Activated CD8-positive, alpha-beta T cell treated with anti-CD3 and anti-CD28 coated beads, Interleukin-2, amount 10 ng/mL, durations not matched to agents 7 days and 5 days (primary cell): ENCODE measurements around the gene MAGEB16. TPM values are rescaled to one million over a fixed set of nuclear protein-coding genes. Genes with fewer than 3 reads are reported as not detected.

Experiments
- ATAC-seq: fragments of 150-1000 bp; cut with Tn5 transposase; one replicate; pipeline ENCODE4 v1.10.0; 2021; ENCODE audit warnings: moderate library complexity
- CTCF ChIA-PET: fragments of 350-600 bp; sonication (Branson Sonifier 250); formaldehyde crosslinking; loops from one replicate; lab custom pipeline; 2021; ENCODE audit warnings: antibody characterized with exemption; lab: Charles Lee
- POLR2A ChIA-PET: fragments of 350-600 bp; sonication (Branson Sonifier 250); formaldehyde crosslinking; loops from one replicate; lab custom pipeline; 2021; ENCODE audit warnings: antibody characterized with exemption; lab: Charles Lee
- DNase-seq: peaks from one replicate; pipeline ENCODE4 v3.0.0-alpha.2; 2020
- H3K27ac Mint-ChIP-seq: one replicate; pipeline ENCODE4 v1.8.0; 2021; ENCODE audit warnings: mild to moderate bottlenecking, mixed read lengths
- H3K27me3 Mint-ChIP-seq: one replicate; pipeline ENCODE4 v1.8.0; 2021; ENCODE audit warnings: low read depth, mixed read lengths
- H3K36me3 Mint-ChIP-seq: one replicate; pipeline ENCODE4 v1.8.0; 2021; ENCODE audit warnings: low read depth, mixed read lengths
- H3K4me1 Mint-ChIP-seq: one replicate; pipeline ENCODE4 v1.8.0; 2021; ENCODE audit warnings: low read depth, mixed read lengths
- H3K4me3 Mint-ChIP-seq: one replicate; pipeline ENCODE4 v1.8.0; 2021; ENCODE audit warnings: mild to moderate bottlenecking, mixed read lengths
- H3K9me3 Mint-ChIP-seq: one replicate; pipeline ENCODE4 v1.8.0; 2022; ENCODE audit warnings: mixed read lengths; ENCODE audit not compliant: insufficient read depth
- total RNA-seq, 2 experiments: library from RNA; stranded (reverse); gene quantifications; one replicate each; pipeline ENCODE4 v1.2.3, GENCODE V29; 2021

MAGEB16 gene
- not detected for total RNA-seq

DNA sequence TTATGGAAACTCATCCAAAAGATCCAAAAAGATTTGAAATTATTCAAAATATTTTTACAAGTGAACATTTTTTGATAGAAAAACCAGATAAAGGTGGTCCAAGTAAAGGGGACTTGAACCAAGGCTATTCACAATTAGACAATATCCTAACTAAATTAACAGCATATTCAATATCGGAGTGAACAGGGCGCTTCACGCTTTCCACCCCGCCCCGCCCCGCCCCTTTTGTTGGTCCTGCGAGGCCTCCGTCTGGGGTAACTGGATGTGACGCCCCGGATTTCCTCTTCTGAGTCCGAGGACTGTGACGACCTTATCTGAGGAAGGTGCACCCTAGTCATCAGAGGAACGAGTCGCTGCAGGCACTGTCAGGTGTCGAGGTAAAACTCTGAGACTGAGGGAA is at the start of gene MAGEB16:
MAGEB16 (plus strand) TSS at position 301 of the 400 bp plus-strand sequence. CDS start 3,855 bp downstream, outside the sequence.
- H3K4me3 Mint-ChIP-seq, result no peak within 1 kb of the TSS
- no peak for ATAC-seq
- ChIA-PET POLR2A (no interaction called here), CTCF (no interaction called here)
- no peak within 1 kb of the TSS for H3K27ac Mint-ChIP-seq
- DNase-seq, result no peak
- no peaks in the 10 kb centered on the region for H3K9me3 Mint-ChIP-seq
- H3K27me3 Mint-ChIP-seq, result no peaks in the 10 kb centered on the region
- no peaks in the 10 kb centered on the region for H3K36me3 Mint-ChIP-seq
- H3K4me1 Mint-ChIP-seq, result no peaks in the 10 kb centered on the region

DNA sequence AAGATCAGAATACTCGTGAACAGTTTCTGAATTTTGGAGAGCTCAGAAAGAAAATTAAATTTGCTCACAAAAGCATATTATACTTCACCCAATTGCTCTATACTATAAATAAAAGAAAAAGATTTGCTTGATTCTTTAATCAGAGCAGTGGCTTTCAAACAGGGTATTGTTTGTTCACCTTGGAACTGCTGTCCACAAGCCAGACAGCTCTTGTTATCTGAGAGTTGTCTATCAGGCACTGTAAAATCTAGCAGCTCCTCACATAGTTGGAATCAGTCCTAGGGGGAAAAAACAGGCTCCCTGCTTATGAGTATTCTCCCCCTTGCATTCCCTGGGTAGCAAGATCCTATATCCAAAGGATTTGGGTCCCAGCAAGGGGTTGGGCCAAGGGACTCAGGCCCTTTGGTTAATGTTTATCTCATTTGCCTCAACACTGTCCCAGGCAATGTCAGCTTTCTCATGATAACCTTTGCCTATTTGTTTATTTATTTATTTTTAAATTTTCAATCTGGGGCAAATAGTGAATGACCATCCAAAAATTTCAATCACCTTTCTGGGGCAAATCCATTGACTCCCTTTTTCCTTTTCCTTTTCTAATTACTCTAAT is 24.1 kb upstream of the MAGEB16 start:
- H3K36me3 Mint-ChIP-seq, result no peaks in the 10 kb centered on the region

DNA sequence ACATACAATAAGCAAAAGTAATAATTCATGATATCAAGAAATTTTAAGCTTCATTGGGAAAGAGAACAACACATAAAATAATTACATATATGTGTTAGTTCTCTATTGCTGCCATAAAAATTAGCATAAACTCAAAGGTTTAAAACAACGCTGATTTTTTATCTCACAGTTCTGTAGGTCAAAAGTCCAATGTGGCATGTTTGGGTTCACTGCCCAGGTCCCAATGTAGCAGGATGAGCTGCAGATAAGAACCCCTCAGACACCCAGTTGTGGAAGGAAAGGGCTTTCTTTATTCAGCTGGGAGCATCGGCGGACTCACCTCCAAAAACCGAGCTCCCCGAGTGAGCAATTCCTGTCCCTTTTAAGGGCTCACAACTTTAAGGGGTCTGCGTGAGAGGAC is 13.1 kb upstream of the MAGEB16 start:
- no peak overlapping the region for H3K27ac Mint-ChIP-seq
- no peaks in the 10 kb centered on the region for H3K9me3 Mint-ChIP-seq
- CTCF ChIA-PET, result no interaction called here
- ATAC-seq (no peak), DNase-seq (no peak)
- H3K27me3 Mint-ChIP-seq, result no peaks in the 10 kb centered on the region
- H3K36me3 Mint-ChIP-seq, result no peaks in the 10 kb centered on the region
- POLR2A ChIA-PET, result no interaction called here
- H3K4me3 Mint-ChIP-seq, result no peak overlapping the region
- no peaks in the 10 kb centered on the region for H3K4me1 Mint-ChIP-seq

More for the DNA sequence above, 24.1 kb upstream of the MAGEB16 start:
- H3K9me3 Mint-ChIP-seq, result no peaks in the 10 kb centered on the region
- H3K4me3 Mint-ChIP-seq, result no peak overlapping the region
- no peak overlapping the region for H3K27ac Mint-ChIP-seq
- no peak for ATAC-seq
- no peaks in the 10 kb centered on the region for H3K4me1 Mint-ChIP-seq
- ChIA-PET CTCF (no interaction called here), POLR2A (no interaction called here)
- DNase-seq, result no peak
- no peaks in the 10 kb centered on the region for H3K27me3 Mint-ChIP-seq

GRCh38 chrX:35786271-35786670 is 11.9 kb upstream of the MAGEB16 start:
- Mint-ChIP-seq H3K27ac (no peak overlapping the region), H3K4me1 (no peaks in the 10 kb centered on the region), H3K27me3 (no peaks in the 10 kb centered on the region), H3K4me3 (no peak overlapping the region), H3K36me3 (no peaks in the 10 kb centered on the region), H3K9me3 (no peaks in the 10 kb centered on the region)
- POLR2A ChIA-PET, result no interaction called here
- DNase-seq (no peak), ATAC-seq (no peak)
- CTCF ChIA-PET, result no interaction called here

DNA sequence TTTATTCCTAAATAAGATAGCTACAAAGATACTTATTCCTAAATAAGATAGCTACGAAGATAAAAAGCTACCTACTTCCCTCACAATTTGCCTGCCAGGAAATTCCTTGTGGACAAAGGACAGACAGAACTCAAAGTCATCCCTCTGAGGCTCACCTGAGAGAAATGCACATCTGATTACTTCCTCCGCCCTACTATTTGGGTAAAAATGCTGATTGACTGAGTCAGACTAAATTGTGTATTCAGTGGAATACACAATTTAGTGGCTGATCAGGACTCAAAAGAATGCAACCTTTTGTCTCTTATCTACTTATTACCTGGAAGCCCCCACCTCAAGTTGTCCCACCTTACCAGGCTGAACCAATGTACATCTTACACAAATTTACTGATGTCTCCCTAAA is 10.3 kb upstream of the MAGEB16 start:
- no peaks in the 10 kb centered on the region for H3K27me3 Mint-ChIP-seq
- CTCF ChIA-PET, result no interaction called here

DNA sequence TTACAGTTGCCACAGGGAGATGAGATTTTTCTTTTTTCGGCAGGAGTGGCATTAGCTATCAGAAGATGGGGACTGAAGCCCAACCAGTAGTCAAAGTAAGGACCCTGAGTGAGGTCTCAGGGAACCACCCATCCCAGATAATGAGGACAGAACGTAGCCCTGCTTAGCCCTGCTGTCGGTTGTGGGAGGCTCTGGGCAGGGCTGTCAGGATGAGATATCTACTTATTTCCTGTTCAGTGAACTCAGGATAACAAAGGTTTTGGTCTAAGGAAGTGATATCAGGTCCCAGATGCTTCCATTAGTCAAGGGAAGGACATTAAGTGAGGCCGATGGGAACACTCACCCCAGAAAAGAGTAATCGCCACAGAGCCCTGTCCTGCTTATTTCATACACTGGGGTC is 2.3 kb downstream of the MAGEB16 start:
- ATAC-seq (no peak), DNase-seq (no peak)
- Mint-ChIP-seq H3K4me3 (no peak overlapping the region), H3K9me3 (no peaks in the 10 kb centered on the region), H3K27me3 (no peaks in the 10 kb centered on the region), H3K4me1 (no peaks in the 10 kb centered on the region), H3K27ac (no peak overlapping the region), H3K36me3 (no peaks in the 10 kb centered on the region)
- CTCF ChIA-PET, result no interaction called here
- POLR2A ChIA-PET, result no interaction called here

More for the DNA sequence above, 10.3 kb upstream of the MAGEB16 start:
- Mint-ChIP-seq H3K36me3 (no peaks in the 10 kb centered on the region), H3K4me1 (no peaks in the 10 kb centered on the region), H3K4me3 (no peak overlapping the region), H3K9me3 (no peaks in the 10 kb centered on the region), H3K27ac (no peak overlapping the region)
- POLR2A ChIA-PET, result no interaction called here
- no peak for DNase-seq
- ATAC-seq, result no peak

GRCh38 chrX:35809781-35810180 is 11.6 kb downstream of the MAGEB16 start:
- Mint-ChIP-seq H3K27ac (no peak overlapping the region), H3K9me3 (no peaks in the 10 kb centered on the region), H3K4me1 (no peaks in the 10 kb centered on the region), H3K36me3 (no peaks in the 10 kb centered on the region), H3K27me3 (no peaks in the 10 kb centered on the region), H3K4me3 (no peak overlapping the region)
- ChIA-PET CTCF (no interaction called here), POLR2A (no interaction called here)
- ATAC-seq (no peak), DNase-seq (no peak)

- no peaks in the 10 kb centered on the region for H3K36me3 Mint-ChIP-seq
- no peak for ATAC-seq
- no peaks in the 10 kb centered on the region for H3K9me3 Mint-ChIP-seq
- no peaks in the 10 kb centered on the region for H3K27me3 Mint-ChIP-seq
- DNase-seq, result no peak
- H3K4me3 Mint-ChIP-seq, result no peak overlapping the region
- H3K4me1 Mint-ChIP-seq, result no peaks in the 10 kb centered on the region
- ChIA-PET POLR2A (no interaction called here), CTCF (no interaction called here)
- H3K27ac Mint-ChIP-seq, result no peak overlapping the region
Observed at GRCh38 chrX:35819241-35819640, 21.1 kb downstream of the MAGEB16 start.

- DNase-seq (no peak), ATAC-seq (no peak)
- Mint-ChIP-seq H3K36me3 (no peaks in the 10 kb centered on the region), H3K27ac (no peak overlapping the region), H3K4me3 (no peak overlapping the region), H3K9me3 (no peaks in the 10 kb centered on the region), H3K27me3 (no peaks in the 10 kb centered on the region), H3K4me1 (no peaks in the 10 kb centered on the region)
- ChIA-PET POLR2A (no interaction called here), CTCF (no interaction called here)
Observed at GRCh38 chrX:35826503-35826902, 28.4 kb downstream of the MAGEB16 start.

- Mint-ChIP-seq H3K27ac (no peak overlapping the region), H3K4me1 (no peaks in the 10 kb centered on the region), H3K36me3 (no peaks in the 10 kb centered on the region), H3K27me3 (no peaks in the 10 kb centered on the region), H3K9me3 (no peaks in the 10 kb centered on the region), H3K4me3 (no peak overlapping the region)
- POLR2A ChIA-PET, result no interaction called here
- ATAC-seq (no peak), DNase-seq (no peak)
- CTCF ChIA-PET, result no interaction called here
Observed at GRCh38 chrX:35829501-35829900, 31.4 kb downstream of the MAGEB16 start.

DNA sequence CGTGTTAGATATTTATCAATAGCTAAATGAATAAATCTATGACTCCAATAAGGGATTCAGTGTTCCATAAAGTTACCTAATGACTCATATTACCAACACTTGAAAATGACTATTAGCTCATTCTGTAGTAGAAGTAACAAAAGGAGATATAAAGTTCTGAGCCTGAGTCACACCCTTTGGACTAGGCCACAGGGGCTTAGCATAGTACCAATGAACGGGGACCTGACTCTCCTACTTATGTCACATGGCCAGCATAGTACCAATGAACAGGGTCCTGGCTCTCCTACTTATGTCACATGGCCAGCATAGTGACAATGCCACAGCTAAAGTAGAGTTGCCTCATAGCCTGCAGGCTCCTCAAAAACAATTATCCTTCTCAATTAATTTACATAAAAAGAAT is 43.7 kb downstream of the MAGEB16 start:
- ATAC-seq, result no peak
- POLR2A ChIA-PET, result no interaction called here
- Mint-ChIP-seq H3K27me3 (no peaks in the 10 kb centered on the region), H3K27ac (no peak overlapping the region), H3K9me3 (no peaks in the 10 kb centered on the region), H3K36me3 (no peaks in the 10 kb centered on the region), H3K4me1 (no peaks in the 10 kb centered on the region), H3K4me3 (no peak overlapping the region)
- DNase-seq, result no peak
- CTCF ChIA-PET, result no interaction called here

GRCh38 chrX:35842674-35843073 is 44.5 kb downstream of the MAGEB16 start:
- Mint-ChIP-seq H3K36me3 (no peaks in the 10 kb centered on the region), H3K4me1 (no peaks in the 10 kb centered on the region), H3K9me3 (no peaks in the 10 kb centered on the region), H3K27ac (no peak overlapping the region), H3K4me3 (no peak overlapping the region), H3K27me3 (no peaks in the 10 kb centered on the region)
- ATAC-seq (no peak), DNase-seq (no peak)
- POLR2A ChIA-PET, result no interaction called here
- CTCF ChIA-PET, result no interaction called here

DNA sequence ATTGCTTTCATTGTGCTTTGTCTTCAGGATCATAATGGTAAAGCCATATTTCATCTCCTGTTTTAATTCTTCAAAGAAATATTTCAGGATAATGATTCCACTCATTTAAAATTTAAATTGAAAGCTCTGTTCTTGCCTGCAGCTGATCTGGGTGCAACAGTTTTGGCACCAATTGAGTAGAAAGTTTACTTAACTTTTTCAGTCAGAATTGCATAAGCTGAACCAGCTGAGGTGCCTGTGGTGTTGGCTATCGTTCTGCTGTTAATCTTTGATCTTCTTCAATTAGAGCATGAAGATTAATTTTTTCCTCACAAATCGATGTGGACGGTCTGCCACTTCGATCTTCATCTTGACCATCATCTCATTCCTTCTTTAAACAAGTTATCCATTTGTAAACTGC is 49.6 kb downstream of the MAGEB16 start:
- ChIA-PET POLR2A (no interaction called here), CTCF (no interaction called here)
- H3K27me3 Mint-ChIP-seq, result no peaks in the 10 kb centered on the region
- no peaks in the 10 kb centered on the region for H3K9me3 Mint-ChIP-seq
- DNase-seq, result no peak
- no peaks in the 10 kb centered on the region for H3K36me3 Mint-ChIP-seq
- no peak overlapping the region for H3K27ac Mint-ChIP-seq
- no peak overlapping the region for H3K4me3 Mint-ChIP-seq
- no peak for ATAC-seq
- no peaks in the 10 kb centered on the region for H3K4me1 Mint-ChIP-seq
